Colonic mucosa (tissue), 4 donors: ENCODE results near the gene TXNDC5. TPM values are rescaled to one million over a fixed set of nuclear protein-coding genes. Genes with fewer than 3 reads are reported as not detected.

Experiments
- DNase-seq: peaks from one replicate; pipeline ENCODE4 v3.0.0-alpha.2; 2020
- H3K27ac ChIP-seq: fragments of 200-600 bp; one replicate; pipeline ENCODE4 v1.8.0; 2021
- H3K27me3 ChIP-seq: fragments of 200-600 bp; one replicate; pipeline ENCODE4 v1.8.0; 2021
- H3K36me3 ChIP-seq: fragments of 200-600 bp; one replicate; pipeline ENCODE4 v1.8.0; 2021
- H3K4me1 ChIP-seq: fragments of 200-600 bp; one replicate; pipeline ENCODE4 v1.8.0; 2021; ENCODE audit warnings: mild to moderate bottlenecking
- H3K4me3 ChIP-seq: fragments of 200-600 bp; one replicate; pipeline ENCODE4 v1.8.0; 2021
- H3K9ac ChIP-seq, 2 donors: one replicate each; pipeline ENCODE4 v1.7.0; 2013; ENCODE audit warnings: control low read depth in 2 of 2, low read depth in 2 of 2, low read length in 2 of 2
- H3K9me3 ChIP-seq: fragments of 200-600 bp; one replicate; pipeline ENCODE4 v1.8.0; 2021
- CTCF ChIP-seq: fragments of 200-600 bp; IDR thresholded peaks from one replicate; pipeline ENCODE4 v1.8.0; 2022; ENCODE audit warnings: antibody characterized with exemption, mild to moderate bottlenecking
- intact Hi-C: fragments of 100-400 bp; cut with DNase I; formaldehyde crosslinking; loops from one replicate; pipeline ENCODE4 v1.14.1; 2022
- total RNA-seq, 2 donors: library from RNA; stranded (reverse); fragmentation: NEBNext Ultra II Directional in 1 of 2; extraction: Animal tissue kit (Norgen Biotek cat#: 25700) in 1 of 2; gene quantifications; one replicate each; pipeline ENCODE4 v1.2.1, GENCODE V29; 2021
- donor health status: healthy.
- donor health status: DM: no; HTN: no; CAD: no.
- donor health status: DM: no; HTN: no; CAD: no.

The TXNDC5 gene
- total RNA-seq, 2 donors from 2014 or later, result 82.2 to 126 TPM

DNA sequence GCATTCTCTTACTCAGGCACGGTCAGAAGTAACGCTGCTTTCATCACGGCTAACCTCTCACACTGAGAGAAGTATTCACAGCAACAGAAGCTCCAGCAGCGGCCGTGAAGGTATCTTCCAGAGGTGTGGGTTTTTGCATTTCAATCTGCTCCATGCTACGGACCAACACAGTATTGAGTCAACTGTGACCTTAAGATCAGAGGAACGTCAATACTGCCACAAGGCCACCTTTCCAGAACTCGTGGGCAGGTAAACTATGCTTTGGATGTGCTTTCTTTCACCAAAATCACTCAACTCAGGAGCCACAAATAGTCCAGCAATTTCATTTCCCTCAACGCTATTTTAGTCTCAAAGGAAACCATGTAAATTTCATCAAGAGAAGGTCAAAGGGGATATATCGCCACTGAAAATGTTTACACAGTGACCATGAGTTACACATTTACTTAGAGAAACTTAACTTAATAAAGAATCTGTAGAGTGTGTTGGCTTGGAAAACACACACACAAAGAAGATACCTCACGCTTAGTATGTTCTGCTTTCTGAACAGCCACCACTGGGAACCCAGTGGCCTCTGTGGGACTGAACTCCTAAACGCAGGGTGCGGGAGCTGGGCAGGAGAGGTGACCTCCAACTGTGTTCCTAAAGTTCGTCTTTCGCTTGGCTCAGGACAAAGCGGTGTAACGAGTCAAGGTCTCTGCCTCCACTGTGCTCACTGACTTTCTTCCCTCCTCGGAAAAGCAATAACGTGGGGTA is 27.9 kb downstream of the TXNDC5 start:
- no peaks in the 10 kb centered on the region for H3K9me3 ChIP-seq
- TF ChIP-seq CTCF, result no peak
- intact Hi-C loops, result no loop called here
- H3K4me3 ChIP-seq, result no peak overlapping the region
- peaks cover 12% of the 10 kb centered on the region for H3K36me3 ChIP-seq
- H3K4me1 ChIP-seq, result no peaks in the 10 kb centered on the region
- H3K27me3 ChIP-seq, result no peaks in the 10 kb centered on the region
- no peak for DNase-seq
- H3K9ac ChIP-seq, result no peak overlapping the region
- no peak overlapping the region for H3K27ac ChIP-seq

GRCh38 chr6:7881765-7882500 is 28.7 kb downstream of the TXNDC5 start:
- Histone ChIP-seq H3K4me1 (no peaks in the 10 kb centered on the region), H3K36me3 (peaks cover 12% of the 10 kb centered on the region)
- intact Hi-C loops, result no loop called here

DNA sequence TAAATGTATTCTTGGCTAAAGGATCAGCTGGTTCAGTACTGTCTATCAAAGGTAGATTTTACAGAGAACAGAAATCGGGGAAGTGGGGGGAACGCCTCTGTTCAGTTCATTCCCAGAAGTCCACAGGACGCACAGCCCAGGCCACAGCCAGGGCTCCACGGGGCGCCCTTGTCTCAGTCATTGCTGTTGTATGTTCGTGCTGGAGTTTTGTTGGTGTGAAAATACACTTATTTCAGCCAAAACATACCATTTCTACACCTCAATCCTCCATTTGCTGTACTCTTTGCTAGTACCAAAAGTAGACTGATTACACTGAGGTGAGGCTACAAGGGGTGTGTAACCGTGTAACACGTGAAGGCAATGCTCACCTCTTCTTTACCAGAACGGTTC is 29.9 kb downstream of the TXNDC5 start:
- no peaks in the 10 kb centered on the region for H3K9me3 ChIP-seq
- H3K4me3 ChIP-seq, result no peak overlapping the region
- no peak for TF ChIP-seq CTCF
- no peak for DNase-seq
- H3K36me3 ChIP-seq, result peaks cover 12% of the 10 kb centered on the region
- no peaks in the 10 kb centered on the region for H3K27me3 ChIP-seq
- intact Hi-C loops, result no loop called here
- no peak overlapping the region for H3K9ac ChIP-seq
- no peaks in the 10 kb centered on the region for H3K4me1 ChIP-seq
- no peak overlapping the region for H3K27ac ChIP-seq

More at GRCh38 chr6:7881765-7882500, 28.7 kb downstream of the TXNDC5 start:
- Histone ChIP-seq H3K27ac (no peak overlapping the region), H3K4me3 (no peak overlapping the region), H3K9ac (no peak overlapping the region), H3K27me3 (no peaks in the 10 kb centered on the region), H3K9me3 (no peaks in the 10 kb centered on the region)
- no peak for TF ChIP-seq CTCF
- DNase-seq, result no peak

DNA sequence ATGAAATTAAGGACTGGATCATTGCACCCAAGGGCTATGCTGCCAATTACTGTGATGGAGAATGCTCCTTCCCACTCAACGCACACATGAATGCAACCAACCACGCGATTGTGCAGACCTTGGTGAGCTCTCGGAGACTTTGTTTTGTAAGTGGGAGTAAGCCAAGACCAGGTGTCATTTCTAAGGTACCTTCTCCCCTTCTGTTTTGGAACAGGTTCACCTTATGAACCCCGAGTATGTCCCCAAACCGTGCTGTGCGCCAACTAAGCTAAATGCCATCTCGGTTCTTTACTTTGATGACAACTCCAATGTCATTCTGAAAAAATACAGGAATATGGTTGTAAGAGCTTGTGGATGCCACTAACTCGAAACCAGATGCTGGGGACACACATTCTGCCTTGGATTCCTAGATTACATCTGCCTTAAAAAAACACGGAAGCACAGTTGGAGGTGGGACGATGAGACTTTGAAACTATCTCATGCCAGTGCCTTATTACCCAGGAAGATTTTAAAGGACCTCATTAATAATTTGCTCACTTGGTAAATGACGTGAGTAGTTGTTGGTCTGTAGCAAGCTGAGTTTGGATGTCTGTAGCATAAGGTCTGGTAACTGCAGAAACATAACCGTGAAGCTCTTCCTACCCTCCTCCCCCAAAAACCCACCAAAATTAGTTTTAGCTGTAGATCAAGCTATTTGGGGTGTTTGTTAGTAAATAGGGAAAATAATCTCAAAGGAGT is 30.4 kb downstream of the TXNDC5 start:
- H3K9ac ChIP-seq, result no peak overlapping the region
- H3K4me3 ChIP-seq, result no peak overlapping the region
- no peaks in the 10 kb centered on the region for H3K4me1 ChIP-seq
- H3K36me3 ChIP-seq, result peaks cover 12% of the 10 kb centered on the region
- no peak overlapping the region for H3K27ac ChIP-seq
- H3K27me3 ChIP-seq, result no peaks in the 10 kb centered on the region
- no peak for DNase-seq
- TF ChIP-seq CTCF, result no peak
- intact Hi-C loops, result no loop called here
- H3K9me3 ChIP-seq, result no peaks in the 10 kb centered on the region

DNA sequence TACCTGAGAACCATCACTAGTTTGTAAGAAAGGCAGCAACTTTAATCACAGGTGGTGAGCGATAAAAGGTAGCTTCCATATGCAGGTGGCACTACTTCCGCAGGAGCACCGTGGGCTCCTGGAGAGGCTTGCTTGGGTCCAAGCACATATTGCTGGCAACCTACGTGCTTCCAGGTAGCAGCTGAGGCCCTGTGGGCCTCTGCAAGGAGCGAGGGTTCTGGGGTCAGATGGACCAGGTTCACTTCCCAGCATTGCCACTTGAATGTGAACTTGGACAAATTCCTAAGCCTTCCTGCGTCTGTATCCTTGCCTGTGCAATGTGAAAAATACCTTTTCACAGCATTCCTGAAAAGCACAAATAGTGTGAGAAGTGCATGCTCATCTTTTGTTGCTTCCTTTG is 31.0 kb downstream of the TXNDC5 start:
- Histone ChIP-seq H3K9me3 (no peaks in the 10 kb centered on the region), H3K36me3 (peaks cover 12% of the 10 kb centered on the region), H3K4me1 (no peaks in the 10 kb centered on the region), H3K9ac (no peak overlapping the region), H3K27ac (no peak overlapping the region), H3K27me3 (no peaks in the 10 kb centered on the region), H3K4me3 (no peak overlapping the region)
- TF ChIP-seq CTCF, result no peak
- no peak for DNase-seq
- intact Hi-C loops, result no loop called here
